HepG2 (cell line): ENCODE measurements around the gene LATS2. TPM values are rescaled to one million over a fixed set of nuclear protein-coding genes. Genes with fewer than 3 reads are reported as not detected.
A peak's percentile ranks its signal among the peaks of the same experiment; 100 is the strongest.

Experiments
- ATF7-NPFF ChIP-seq: sonication (generic); formaldehyde crosslinking; IDR thresholded peaks from 2 replicates; pipeline ENCODE4 v1.8.1; 2023; ENCODE audit warnings: mild to moderate bottlenecking, low read depth, missing genetic modification reagents, moderate library complexity
- BRD4 ChIP-seq: sonication (generic); formaldehyde crosslinking; IDR thresholded peaks from 2 replicates; pipeline ENCODE4 v1.4.0; 2020; ENCODE audit warnings: missing genetic modification reagents
- CHD2 ChIP-seq: IDR thresholded peaks from 2 replicates; pipeline ENCODE4 v1.6.1; 2011; ENCODE audit warnings: low read depth, low read length, improper control_type of control experiment
- FOXA1 ChIP-seq, 2 experiments: fragments of 450-650 bp in 1 of 2; sonication (generic) in 1 of 2; formaldehyde crosslinking in 1 of 2; IDR thresholded peaks; 2 replicates each; pipeline versions ENCODE4 v1.4.0 to v1.6.1; 2016 to 2020; ENCODE audit warnings: missing genetic modification reagents in 1 of 2
- FOXA3 ChIP-seq: IDR thresholded peaks from 2 replicates; pipeline ENCODE4 v1.6.1; 2016; ENCODE audit warnings: missing genetic modification reagents, missing compliant biosample characterization
- HMG20B ChIP-seq: conservative IDR thresholded peaks from 2 replicates; pipeline ENCODE4 v1.6.1; 2016; ENCODE audit warnings: missing genetic modification reagents, missing compliant biosample characterization
- HOXA3 ChIP-seq: sonication (generic); formaldehyde crosslinking; IDR thresholded peaks from 2 replicates; pipeline ENCODE4 v1.5.0; 2020; ENCODE audit warnings: missing genetic modification reagents
- JUND ChIP-seq: sonication (generic); formaldehyde crosslinking; IDR thresholded peaks from 2 replicates; pipeline ENCODE4 v1.8.0; 2022; ENCODE audit warnings: mild to moderate bottlenecking, missing genetic modification reagents
- KDM1A ChIP-seq: IDR thresholded peaks from 2 replicates; pipeline ENCODE4 v1.6.1; 2016; ENCODE audit warnings: missing compliant biosample characterization
- MEIS2 ChIP-seq: sonication (generic); formaldehyde crosslinking; IDR thresholded peaks from 2 replicates; pipeline ENCODE4 v1.9.0; 2021; ENCODE audit warnings: mild to moderate bottlenecking, missing genetic modification reagents
- POGK ChIP-seq: sonication (generic); formaldehyde crosslinking; conservative IDR thresholded peaks from 2 replicates; pipeline ENCODE4 v1.8.0; 2022; ENCODE audit warnings: mild to moderate bottlenecking, moderate library complexity, missing genetic modification reagents
- PTBP1 ChIP-seq: fragments of 200-400 bp; formaldehyde crosslinking; IDR thresholded peaks from 2 replicates; pipeline ENCODE4 v1.6.1; 2018; ENCODE audit warnings: low read length, low read depth; ENCODE audit not compliant: poor library complexity, severe bottlenecking
- RXRB ChIP-seq: IDR thresholded peaks from 2 replicates; pipeline ENCODE4 v1.6.1; 2016; ENCODE audit warnings: borderline replicate concordance, missing genetic modification reagents, missing compliant biosample characterization
- SALL1 ChIP-seq: sonication (generic); formaldehyde crosslinking; IDR thresholded peaks from 2 replicates; pipeline ENCODE4 v1.8.0; 2022; ENCODE audit warnings: mild to moderate bottlenecking, missing genetic modification reagents
- SMAD1 ChIP-seq: sonication (generic); formaldehyde crosslinking; IDR thresholded peaks from 2 replicates; pipeline ENCODE4 v1.4.0; 2020; ENCODE audit warnings: missing genetic modification reagents, low read depth, mild to moderate bottlenecking, borderline replicate concordance
- SP140L ChIP-seq: sonication (generic); formaldehyde crosslinking; IDR thresholded peaks from 2 replicates; pipeline ENCODE4 v1.4.0; 2020; ENCODE audit warnings: missing genetic modification reagents, borderline replicate concordance
- STAT5B ChIP-seq: sonication (generic); formaldehyde crosslinking; IDR thresholded peaks from 2 replicates; pipeline ENCODE4 v1.4.0; 2020; ENCODE audit warnings: missing genetic modification reagents
- TBP ChIP-seq: sonication (generic); formaldehyde crosslinking; IDR thresholded peaks from 2 replicates; pipeline ENCODE4 v1.5.0; 2020; ENCODE audit warnings: missing genetic modification reagents
- ZBTB33 ChIP-seq: sonication (generic); formaldehyde crosslinking; IDR thresholded peaks from 2 replicates; pipeline ENCODE4 v1.4.0; 2020; ENCODE audit warnings: missing genetic modification reagents
- ZIK1 ChIP-seq: sonication (generic); formaldehyde crosslinking; IDR thresholded peaks from 2 replicates; pipeline ENCODE4 v1.5.0; 2020; ENCODE audit warnings: mild to moderate bottlenecking, low read depth, missing genetic modification reagents, borderline replicate concordance
- ZKSCAN1 ChIP-seq: fragments of 150-350 bp; IDR thresholded peaks from 2 replicates; pipeline ENCODE4 v1.6.1; 2014; ENCODE audit warnings: low read length
- ZNF552 ChIP-seq: sonication (generic); formaldehyde crosslinking; IDR thresholded peaks from 2 replicates; pipeline ENCODE4 v1.9.0; 2022; ENCODE audit warnings: missing genetic modification reagents, mild to moderate bottlenecking, borderline replicate concordance
- ZSCAN29 ChIP-seq: sonication (generic); formaldehyde crosslinking; conservative IDR thresholded peaks from 2 replicates; pipeline ENCODE4 v1.4.0; 2020; ENCODE audit warnings: mild to moderate bottlenecking, missing genetic modification reagents
- polyA plus RNA-seq, 8 experiments: library from polyadenylated mRNA; depleted of rRNA in 3 of 8; stranded (reverse) in 7 of 8; unstranded in 1 of 8; fragments of >200 nt; fragmentation: Illumina TruSeq in 4 of 8; extraction: Trizol in 4 of 8; gene quantifications; 2 replicates each; pipeline versions ENCODE4 v1.2.1 to v1.2.3, GENCODE V29; 2011 to 2016; ENCODE audit warnings: low read depth in 4 of 8, missing spikeins in 1 of 8, mixed read lengths in 1 of 8; ENCODE audit not compliant: insufficient read depth in 1 of 8
- total RNA-seq, 5 experiments: library from RNA; depleted of rRNA; stranded (reverse); fragments of >200 nt; fragmentation: Illumina TruSeq; extraction: Trizol; gene quantifications; 2 replicates each; pipeline ENCODE4 v1.2.3, GENCODE V29; 2016; ENCODE audit warnings: low read depth in 1 of 5
- TF ChIP-seq, protein P1 (sequence below): sonication (generic); formaldehyde crosslinking; conservative IDR thresholded peaks from 2 replicates; pipeline ENCODE4 v1.4.0; 2020; ENCODE audit warnings: missing genetic modification reagents
- TF ChIP-seq, protein P2 (sequence below): IDR thresholded peaks from 2 replicates; pipeline ENCODE4 v1.6.1; 2012; ENCODE audit warnings: inconsistent platforms

LATS2 gene
- total and polyA plus RNA-seq, 2 of the 13 experiments (the other 11 are each of a cell fraction or from before 2014, with no cell fraction given): 7.3 to 8.5 TPM

DNA sequence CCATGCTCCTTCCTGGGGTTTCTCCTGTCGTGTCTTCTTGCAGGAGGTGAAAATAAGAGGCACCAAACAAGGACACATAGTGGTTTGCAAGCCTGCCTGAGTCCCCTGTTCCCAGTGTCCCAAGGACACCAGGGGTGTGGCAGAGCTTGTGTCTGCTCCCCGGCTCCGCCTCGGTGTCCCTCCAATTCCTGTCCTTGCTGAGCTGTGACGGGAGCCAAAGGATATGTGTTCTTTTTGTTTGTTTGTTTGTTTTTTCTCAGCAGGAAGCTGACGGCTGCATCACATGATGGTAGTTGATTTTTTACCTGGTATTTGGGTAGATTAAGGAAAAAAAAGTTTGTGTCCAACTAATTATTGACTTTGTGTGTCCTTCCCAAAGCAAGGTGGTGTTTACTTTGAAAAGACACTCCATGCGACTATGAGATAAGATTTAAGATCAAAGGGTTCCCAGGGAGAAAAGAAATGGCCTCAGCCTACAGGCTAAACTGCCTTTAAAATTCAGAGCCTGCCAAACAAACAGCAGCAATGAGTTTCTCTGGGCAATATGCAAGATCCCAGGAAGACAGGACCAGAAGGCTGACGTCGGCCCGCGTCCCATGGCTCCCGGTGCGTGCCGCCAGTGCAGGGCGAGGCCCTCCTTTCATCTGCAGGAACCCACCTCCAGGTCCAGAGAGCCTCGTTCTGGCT is 108.0 kb downstream of the LATS2 start (continued):
- peak; percentile 50; the same call in 1 of the 2 replicates for TF ChIP-seq FOXA1 (IDR thresholded peaks at IDR 0.05)
- peak; percentile 92 for TF ChIP-seq FOXA1 (CRISPR knock-in tag; IDR thresholded peaks at IDR 0.05)
- no peak; the same call in 1 of the 2 replicates for TF ChIP-seq POGK
- no peak for TF ChIP-seq ATF7-NPFF (CRISPR knock-in tag)
- TF ChIP-seq ZBTB33: 0 out of 2 replicates have a peak, but pooled peaks have one; percentile 15
- no peak for TF ChIP-seq BRD4 (CRISPR knock-in tag)
- TF ChIP-seq FOXA3 (CRISPR knock-in tag): peak; percentile 96
- TF ChIP-seq RXRB: peak; percentile 84
- TF ChIP-seq TBP (CRISPR knock-in tag): no peak
- peak; percentile 70 for TF ChIP-seq HOXA3
- no peak for TF ChIP-seq PTBP1
- peak; percentile 44 for TF ChIP-seq SALL1 (CRISPR knock-in tag)
- TF ChIP-seq STAT5B (CRISPR knock-in tag): no peak
- no peak for TF ChIP-seq CHD2
- TF ChIP-seq ZIK1: no peak
- TF ChIP-seq JUND (CRISPR knock-in tag): no peak
- no peak for TF ChIP-seq SMAD1
- no peak for TF ChIP-seq ZNF552
- TF ChIP-seq HMG20B (CRISPR knock-in tag): 0 out of 2 replicates have a peak, but pooled peaks have one; percentile 68
- TF ChIP-seq, protein P1, sequence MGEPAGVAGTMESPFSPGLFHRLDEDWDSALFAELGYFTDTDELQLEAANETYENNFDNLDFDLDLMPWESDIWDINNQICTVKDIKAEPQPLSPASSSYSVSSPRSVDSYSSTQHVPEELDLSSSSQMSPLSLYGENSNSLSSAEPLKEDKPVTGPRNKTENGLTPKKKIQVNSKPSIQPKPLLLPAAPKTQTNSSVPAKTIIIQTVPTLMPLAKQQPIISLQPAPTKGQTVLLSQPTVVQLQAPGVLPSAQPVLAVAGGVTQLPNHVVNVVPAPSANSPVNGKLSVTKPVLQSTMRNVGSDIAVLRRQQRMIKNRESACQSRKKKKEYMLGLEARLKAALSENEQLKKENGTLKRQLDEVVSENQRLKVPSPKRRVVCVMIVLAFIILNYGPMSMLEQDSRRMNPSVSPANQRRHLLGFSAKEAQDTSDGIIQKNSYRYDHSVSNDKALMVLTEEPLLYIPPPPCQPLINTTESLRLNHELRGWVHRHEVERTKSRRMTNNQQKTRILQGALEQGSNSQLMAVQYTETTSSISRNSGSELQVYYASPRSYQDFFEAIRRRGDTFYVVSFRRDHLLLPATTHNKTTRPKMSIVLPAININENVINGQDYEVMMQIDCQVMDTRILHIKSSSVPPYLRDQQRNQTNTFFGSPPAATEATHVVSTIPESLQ (CRISPR knock-in tag): no peak
- TF ChIP-seq ZSCAN29: 0 out of 2 replicates have a peak, but pooled peaks have one; percentile 32
- TF ChIP-seq, protein P2, sequence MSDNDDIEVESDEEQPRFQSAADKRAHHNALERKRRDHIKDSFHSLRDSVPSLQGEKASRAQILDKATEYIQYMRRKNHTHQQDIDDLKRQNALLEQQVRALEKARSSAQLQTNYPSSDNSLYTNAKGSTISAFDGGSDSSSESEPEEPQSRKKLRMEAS: peak; percentile 51; the same call in 1 of the 2 replicates
- TF ChIP-seq ZKSCAN1: no peak
- no peak for TF ChIP-seq SP140L (CRISPR knock-in tag)
- peak; percentile 48; the same call in 1 of the 2 replicates for TF ChIP-seq KDM1A (CRISPR knock-in tag)
- TF ChIP-seq MEIS2 (CRISPR knock-in tag): no peak
